Suprapubic skin (tissue), 3 donors: Measurements from ENCODE around the gene NUP93.

Experiments
- CTCF ChIP-seq, 2 donors: fragments of 200-600 bp in 1 of 2; fragments of 450-650 bp in 1 of 2; sonication (generic) in 1 of 2; IDR thresholded peaks; one replicate each; pipeline ENCODE4 v1.5.1; 2016 to 2019; ENCODE audit warnings: antibody characterized with exemption in 2 of 2, mild to moderate bottlenecking in 1 of 2, moderate library complexity in 1 of 2
- POLR2A ChIP-seq, 2 donors: fragments of 450-650 bp; IDR thresholded peaks; one replicate each; pipeline ENCODE4 v1.6.1; 2017; ENCODE audit warnings: antibody characterized with exemption in 2 of 2, mild to moderate bottlenecking in 2 of 2, moderate library complexity in 2 of 2

- TF ChIP-seq CTCF (IDR thresholded peaks at IDR 0.05) (no peak), POLR2A (IDR thresholded peaks at IDR 0.05) (no peak)
These were observed 152.3 kb downstream of the NUP93 start for GRCh38 chr16:56882077-56882800.
